Stimulated activated memory B cell treated with anti-CD40 and anti-IgM and Interleukin-4, amounts not matched to agents 10 μg/mL and 1 μg/mL and 100 μg/mL, for 72 hours (primary cell): ENCODE measurements around the gene PMS2.
"Not testable (repeated sequence)": the region's sequence is repeated elsewhere in the genome, so short reads cannot be mapped to it uniquely, and the experiment has no call there.

Source experiments
- ATAC-seq: fragments of 150-1000 bp; cut with Tn5 transposase; 2 replicates; pipeline ENCODE4 v1.10.0; 2021
- H3K27ac Mint-ChIP-seq: one replicate; pipeline ENCODE4 v1.8.0; 2022; ENCODE audit warnings: mild to moderate bottlenecking, mixed read lengths
- H3K27me3 Mint-ChIP-seq: one replicate; pipeline ENCODE4 v1.8.0; 2022; ENCODE audit warnings: mixed read lengths
- H3K36me3 Mint-ChIP-seq: one replicate; pipeline ENCODE4 v1.8.0; 2022; ENCODE audit warnings: mixed read lengths
- H3K4me1 Mint-ChIP-seq: one replicate; pipeline ENCODE4 v1.8.0; 2022; ENCODE audit warnings: mixed read lengths
- H3K4me3 Mint-ChIP-seq: one replicate; pipeline ENCODE4 v1.8.0; 2022; ENCODE audit warnings: mild to moderate bottlenecking, moderate library complexity, mixed read lengths
- H3K9me3 Mint-ChIP-seq: one replicate; pipeline ENCODE4 v1.8.0; 2022; ENCODE audit warnings: mixed read lengths

Gene PMS2

GRCh38 chr7:6026820-6027311, 18.0 kb upstream of the PMS2 start:
- Mint-ChIP-seq H3K4me1 (peaks cover 28% of the 10 kb centered on the region), H3K27me3 (no peaks in the 10 kb centered on the region), H3K36me3 (peaks cover 64% of the 10 kb centered on the region), H3K27ac (peak overlapping the region; percentile 87), H3K9me3 (no peaks in the 10 kb centered on the region), H3K4me3 (peak overlapping the region; percentile 71)
- ATAC-seq: peak; percentile 80

GRCh38 chr7:6026011-6026819, 17.4 kb upstream of the PMS2 start:
- Mint-ChIP-seq H3K4me3 (peak overlapping the region; percentile 71), H3K27me3 (no peaks in the 10 kb centered on the region)

GRCh38 chr7:6023974-6024435, 15.2 kb upstream of the PMS2 start:
- no peaks in the 10 kb centered on the region for H3K27me3 Mint-ChIP-seq
- H3K4me3 Mint-ChIP-seq: no peak overlapping the region
- H3K27ac Mint-ChIP-seq: peak overlapping the region; percentile 46
- peaks cover 28% of the 10 kb centered on the region for H3K4me1 Mint-ChIP-seq
- no peak for ATAC-seq
- H3K36me3 Mint-ChIP-seq: peaks cover 84% of the 10 kb centered on the region
- H3K9me3 Mint-ChIP-seq: no peaks in the 10 kb centered on the region

More at GRCh38 chr7:6026011-6026819, 17.4 kb upstream of the PMS2 start:
- H3K4me1 Mint-ChIP-seq: peaks cover 28% of the 10 kb centered on the region
- peaks cover 64% of the 10 kb centered on the region for H3K36me3 Mint-ChIP-seq
- no peaks in the 10 kb centered on the region for H3K9me3 Mint-ChIP-seq
- ATAC-seq: peak; percentile 94
- H3K27ac Mint-ChIP-seq: peak overlapping the region; percentile 87

GRCh38 chr7:6022707-6023106, 13.9 kb upstream of the PMS2 start:
- H3K27ac Mint-ChIP-seq: no peak overlapping the region
- ATAC-seq: no peak
- H3K36me3 Mint-ChIP-seq: peaks cover 82% of the 10 kb centered on the region
- H3K9me3 Mint-ChIP-seq: no peaks in the 10 kb centered on the region
- no peaks in the 10 kb centered on the region for H3K27me3 Mint-ChIP-seq
- H3K4me3 Mint-ChIP-seq: no peak overlapping the region
- peaks cover 28% of the 10 kb centered on the region for H3K4me1 Mint-ChIP-seq

GRCh38 chr7:6020371-6021286, 11.8 kb upstream of the PMS2 start:
- H3K4me1 Mint-ChIP-seq: peaks cover 8% of the 10 kb centered on the region
- no peaks in the 10 kb centered on the region for H3K27me3 Mint-ChIP-seq
- no peak for ATAC-seq
- no peak overlapping the region for H3K27ac Mint-ChIP-seq
- peaks cover 72% of the 10 kb centered on the region for H3K36me3 Mint-ChIP-seq
- no peak overlapping the region for H3K4me3 Mint-ChIP-seq
- no peaks in the 10 kb centered on the region for H3K9me3 Mint-ChIP-seq

- peaks cover 12% of the 10 kb centered on the region for H3K4me1 Mint-ChIP-seq
- no peak overlapping the region for H3K4me3 Mint-ChIP-seq
- no peaks in the 10 kb centered on the region for H3K9me3 Mint-ChIP-seq
- ATAC-seq: no peak
- H3K27ac Mint-ChIP-seq: peak overlapping the region; percentile 30
- no peaks in the 10 kb centered on the region for H3K27me3 Mint-ChIP-seq
- H3K36me3 Mint-ChIP-seq: peaks cover 53% of the 10 kb centered on the region
Measured at GRCh38 chr7:6016653-6016966, 7.8 kb upstream of the PMS2 start.

GRCh38 chr7:6015917-6016652, 7.2 kb upstream of the PMS2 start:
- H3K36me3 Mint-ChIP-seq: peaks cover 48% of the 10 kb centered on the region
- no peak for ATAC-seq

GRCh38 chr7:6012355-6013104, 3.7 kb upstream of the PMS2 start:
- H3K9me3 Mint-ChIP-seq: no peaks in the 10 kb centered on the region
- no peak overlapping the region for H3K4me3 Mint-ChIP-seq
- H3K36me3 Mint-ChIP-seq: peaks cover 17% of the 10 kb centered on the region
- H3K27ac Mint-ChIP-seq: peak overlapping the region; percentile 4
- no peaks in the 10 kb centered on the region for H3K27me3 Mint-ChIP-seq
- H3K4me1 Mint-ChIP-seq: peaks cover 35% of the 10 kb centered on the region
- ATAC-seq: no peak

More at GRCh38 chr7:6015917-6016652, 7.2 kb upstream of the PMS2 start:
- Mint-ChIP-seq H3K9me3 (no peaks in the 10 kb centered on the region), H3K4me1 (peaks cover 16% of the 10 kb centered on the region), H3K27me3 (no peaks in the 10 kb centered on the region), H3K4me3 (no peak overlapping the region), H3K27ac (peak overlapping the region; percentile 30)

- Mint-ChIP-seq H3K36me3 (peaks cover 14% of the 10 kb centered on the region), H3K27me3 (no peaks in the 10 kb centered on the region), H3K4me1 (peaks cover 45% of the 10 kb centered on the region), H3K27ac (no peak overlapping the region), H3K9me3 (no peaks in the 10 kb centered on the region), H3K4me3 (no peak overlapping the region)
- no peak for ATAC-seq
Measured at GRCh38 chr7:6011541-6011940, 2.7 kb upstream of the PMS2 start.

GRCh38 chr7:6010370-6010769, 1.5 kb upstream of the PMS2 start:
- H3K4me1 Mint-ChIP-seq: peaks cover 47% of the 10 kb centered on the region

GRCh38 chr7:6007835-6008590, 836 bp downstream of the PMS2 start:
- H3K9me3 Mint-ChIP-seq, H3K36me3 Mint-ChIP-seq, ATAC-seq, H3K27me3 Mint-ChIP-seq: not testable (repeated sequence)
- Mint-ChIP-seq H3K27ac (peak overlapping the region; percentile 94), H3K4me3 (peak overlapping the region; percentile 92), H3K4me1 (peaks cover 41% of the 10 kb centered on the region)

More at GRCh38 chr7:6010370-6010769, 1.5 kb upstream of the PMS2 start:
- not testable (repeated sequence) for H3K27me3 Mint-ChIP-seq, H3K9me3 Mint-ChIP-seq, ATAC-seq
- H3K4me3 Mint-ChIP-seq: peak overlapping the region; percentile 92
- peak overlapping the region; percentile 94 for H3K27ac Mint-ChIP-seq
- H3K36me3 Mint-ChIP-seq: peaks cover 11% of the 10 kb centered on the region

- Mint-ChIP-seq H3K36me3 (peaks cover 3% of the 10 kb centered on the region), H3K27me3 (no peaks in the 10 kb centered on the region), H3K4me1 (peaks cover 36% of the 10 kb centered on the region), H3K9me3 (no peaks in the 10 kb centered on the region), H3K27ac (peak overlapping the region; percentile 68), H3K4me3 (peak overlapping the region; percentile 72)
- ATAC-seq: no peak
Measured at GRCh38 chr7:6007386-6007785, 1.5 kb downstream of the PMS2 start.

GRCh38 chr7:5997210-5997808, 11.5 kb downstream of the PMS2 start:
- H3K4me1 Mint-ChIP-seq: no peaks in the 10 kb centered on the region
- peak; percentile 56 for ATAC-seq
- no peak overlapping the region for H3K4me3 Mint-ChIP-seq
- no peaks in the 10 kb centered on the region for H3K9me3 Mint-ChIP-seq
- H3K36me3 Mint-ChIP-seq: peaks cover 26% of the 10 kb centered on the region
- H3K27ac Mint-ChIP-seq: no peak overlapping the region
- H3K27me3 Mint-ChIP-seq: no peaks in the 10 kb centered on the region
